ENCODE results near the gene LFNG. TPM values are rescaled to one million over a fixed set of nuclear protein-coding genes. Genes with fewer than 3 reads are reported as not detected.

LFNG gene
- total and polyA plus RNA-seq, 2 of the 13 experiments (the other 11 are each of a cell fraction or from before 2014, with no cell fraction given) = 0.44 to 1.5 TPM

GRCh38 chr7:2555121-2556052, 35.8 kb downstream of the LFNG start, which contains the start of gene BRAT1 (continued):
- no peak for TF ChIP-seq ZNF256 (CRISPR knock-in tag; conservative IDR thresholded peaks at IDR 0.05)
- TF ChIP-seq SALL2 (CRISPR knock-in tag; IDR thresholded peaks at IDR 0.05) = peak; percentile 56; the same call in 1 of the 2 replicates
- no peak for TF ChIP-seq AGO1 (IDR thresholded peaks at IDR 0.05; ENCODE audit: low read depth, low read length, poor library complexity, severe bottlenecking)
- TF ChIP-seq, protein P1, sequence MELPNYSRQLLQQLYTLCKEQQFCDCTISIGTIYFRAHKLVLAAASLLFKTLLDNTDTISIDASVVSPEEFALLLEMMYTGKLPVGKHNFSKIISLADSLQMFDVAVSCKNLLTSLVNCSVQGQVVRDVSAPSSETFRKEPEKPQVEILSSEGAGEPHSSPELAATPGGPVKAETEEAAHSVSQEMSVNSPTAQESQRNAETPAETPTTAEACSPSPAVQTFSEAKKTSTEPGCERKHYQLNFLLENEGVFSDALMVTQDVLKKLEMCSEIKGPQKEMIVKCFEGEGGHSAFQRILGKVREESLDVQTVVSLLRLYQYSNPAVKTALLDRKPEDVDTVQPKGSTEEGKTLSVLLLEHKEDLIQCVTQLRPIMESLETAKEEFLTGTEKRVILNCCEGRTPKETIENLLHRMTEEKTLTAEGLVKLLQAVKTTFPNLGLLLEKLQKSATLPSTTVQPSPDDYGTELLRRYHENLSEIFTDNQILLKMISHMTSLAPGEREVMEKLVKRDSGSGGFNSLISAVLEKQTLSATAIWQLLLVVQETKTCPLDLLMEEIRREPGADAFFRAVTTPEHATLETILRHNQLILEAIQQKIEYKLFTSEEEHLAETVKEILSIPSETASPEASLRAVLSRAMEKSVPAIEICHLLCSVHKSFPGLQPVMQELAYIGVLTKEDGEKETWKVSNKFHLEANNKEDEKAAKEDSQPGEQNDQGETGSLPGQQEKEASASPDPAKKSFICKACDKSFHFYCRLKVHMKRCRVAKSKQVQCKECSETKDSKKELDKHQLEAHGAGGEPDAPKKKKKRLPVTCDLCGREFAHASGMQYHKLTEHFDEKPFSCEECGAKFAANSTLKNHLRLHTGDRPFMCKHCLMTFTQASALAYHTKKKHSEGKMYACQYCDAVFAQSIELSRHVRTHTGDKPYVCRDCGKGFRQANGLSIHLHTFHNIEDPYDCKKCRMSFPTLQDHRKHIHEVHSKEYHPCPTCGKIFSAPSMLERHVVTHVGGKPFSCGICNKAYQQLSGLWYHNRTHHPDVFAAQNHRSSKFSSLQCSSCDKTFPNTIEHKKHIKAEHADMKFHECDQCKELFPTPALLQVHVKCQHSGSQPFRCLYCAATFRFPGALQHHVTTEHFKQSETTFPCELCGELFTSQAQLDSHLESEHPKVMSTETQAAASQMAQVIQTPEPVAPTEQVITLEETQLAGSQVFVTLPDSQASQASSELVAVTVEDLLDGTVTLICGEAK (IDR thresholded peaks at IDR 0.05) = no peak
- TF ChIP-seq, protein P1 (CRISPR knock-in tag; IDR thresholded peaks at IDR 0.05) = no peak
- no peak for TF ChIP-seq NFYB (CRISPR knock-in tag; IDR thresholded peaks at IDR 0.05)
- no peak for TF ChIP-seq ZNF570 (CRISPR knock-in tag; IDR thresholded peaks at IDR 0.05; ENCODE audit: borderline replicate concordance)
- TF ChIP-seq ZBTB8A (CRISPR knock-in tag; IDR thresholded peaks at IDR 0.05; ENCODE audit: borderline replicate concordance, low read depth) = no peak
- no peak for TF ChIP-seq SYNCRIP (IDR thresholded peaks at IDR 0.05; ENCODE audit: insufficient read depth, low read depth, low read length)
- TF ChIP-seq RFXANK (CRISPR knock-in tag; IDR thresholded peaks at IDR 0.05) = no peak
- no peak for TF ChIP-seq CEBPB (IDR thresholded peaks at IDR 0.05; ENCODE audit: borderline replicate concordance, low read depth, low read length)
- TF ChIP-seq ZNF230 (CRISPR knock-in tag; IDR thresholded peaks at IDR 0.05) = no peak; the same call in 1 of the 2 replicates
- TF ChIP-seq HMG20B (CRISPR knock-in tag; conservative IDR thresholded peaks at IDR 0.05) = no peak
- TF ChIP-seq STAG1 (CRISPR knock-in tag; IDR thresholded peaks at IDR 0.05) = peak; percentile 14; the same call in 1 of the 2 replicates
- no peak for TF ChIP-seq SNAI1 (CRISPR knock-in tag; IDR thresholded peaks at IDR 0.05; ENCODE audit: borderline replicate concordance)
- TF ChIP-seq ESRRA (CRISPR knock-in tag; IDR thresholded peaks at IDR 0.05; ENCODE audit: low read depth) = 0 out of 2 replicates have a peak, but pooled peaks have one; percentile 56

Data from HepG2 (cell line).